HG03460 (cell line): Measurements from ENCODE around the gene GINS2.

Source experiments
- ATAC-seq: cut with Tn5 transposase; IDR thresholded peaks from one replicate; pipeline ENCODE4 v1.9.1; 2021; ENCODE audit not compliant: unreplicated experiment

GINS2 gene

DNA sequence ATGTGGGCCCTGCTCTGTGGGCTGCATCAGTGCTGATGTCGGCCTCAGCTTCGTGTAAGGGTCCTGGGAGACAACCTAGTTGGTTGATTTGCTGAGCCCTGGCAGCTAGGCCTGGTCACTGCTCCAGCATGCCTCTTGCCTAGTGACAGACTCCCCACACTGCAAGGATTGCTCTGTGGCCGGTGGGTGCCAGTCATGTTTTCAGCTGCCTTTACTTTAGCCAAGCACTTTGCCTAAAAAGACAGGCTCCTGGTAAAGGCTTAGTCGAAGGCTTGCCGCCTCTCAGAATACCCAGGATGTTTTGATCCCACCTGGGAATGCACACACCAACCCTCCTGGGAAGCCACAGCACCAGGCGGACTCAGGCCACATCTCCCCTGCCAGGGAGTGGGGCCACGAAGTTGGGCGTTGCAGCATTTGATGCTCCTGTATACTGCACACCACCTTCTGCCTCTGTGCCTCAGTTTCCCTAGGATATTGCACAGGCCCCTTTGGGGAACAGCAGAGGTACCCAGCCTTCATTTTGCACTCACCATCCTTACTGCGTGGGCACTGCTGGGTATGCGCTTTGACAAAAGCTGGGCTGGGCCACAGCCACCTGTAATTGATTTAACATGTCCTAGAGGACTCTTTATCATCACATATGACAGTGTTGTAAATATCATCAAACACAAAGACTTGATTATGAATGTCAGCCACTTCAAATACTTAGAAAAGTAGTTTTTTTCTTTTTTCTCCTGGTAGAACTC, 19.9 kb downstream of the GINS2 start:
- ATAC-seq, result no peak

DNA sequence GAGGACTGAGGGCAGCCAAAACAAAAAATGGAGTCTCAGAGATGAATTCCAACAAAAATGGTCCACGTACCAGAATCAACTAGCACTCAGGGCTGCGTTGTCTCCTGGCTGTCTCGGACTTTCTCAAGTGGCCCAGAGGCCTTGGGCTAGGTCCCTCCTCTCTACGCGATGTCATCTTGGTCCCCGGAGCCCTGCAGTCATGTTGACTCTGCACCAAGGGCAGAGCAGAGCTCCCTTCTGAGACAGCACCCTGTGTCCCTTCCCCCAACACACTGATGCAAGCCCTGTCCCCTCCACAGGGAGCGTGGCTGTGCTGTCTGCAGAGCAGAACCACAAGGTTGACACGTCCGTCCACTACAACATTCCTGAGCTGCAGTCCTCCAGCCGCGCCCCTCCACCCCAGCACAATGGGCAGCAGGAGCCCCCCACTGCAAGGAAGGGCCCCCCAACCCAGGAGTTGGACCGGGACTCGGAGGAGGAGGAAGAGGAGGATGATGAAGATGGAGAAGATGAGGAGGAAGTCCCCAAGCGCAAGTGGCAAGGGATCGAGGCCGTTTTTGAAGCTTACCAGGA, 20.8 kb downstream of the GINS2 start:
- ATAC-seq, result no peak

DNA sequence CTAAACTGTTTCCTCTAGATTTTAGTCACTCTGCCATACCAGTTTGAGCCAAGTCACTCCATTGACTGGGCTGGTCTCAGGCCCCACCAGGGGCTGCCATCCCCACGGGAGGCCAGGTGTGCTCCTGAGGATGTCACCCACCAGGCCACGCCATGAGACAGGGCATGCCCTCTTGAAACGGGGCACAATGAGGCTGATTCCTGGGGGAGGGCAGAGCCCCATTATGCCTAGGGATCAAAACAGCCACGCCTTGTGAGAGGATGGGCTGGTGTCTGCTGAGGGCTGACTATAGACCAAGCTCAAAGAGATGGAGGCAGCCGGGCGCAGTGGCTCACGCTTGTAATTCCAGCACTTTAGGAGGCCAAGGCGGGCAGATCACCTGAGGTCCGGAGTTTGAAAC, 21.5 kb downstream of the GINS2 start:
- no peak for ATAC-seq

DNA sequence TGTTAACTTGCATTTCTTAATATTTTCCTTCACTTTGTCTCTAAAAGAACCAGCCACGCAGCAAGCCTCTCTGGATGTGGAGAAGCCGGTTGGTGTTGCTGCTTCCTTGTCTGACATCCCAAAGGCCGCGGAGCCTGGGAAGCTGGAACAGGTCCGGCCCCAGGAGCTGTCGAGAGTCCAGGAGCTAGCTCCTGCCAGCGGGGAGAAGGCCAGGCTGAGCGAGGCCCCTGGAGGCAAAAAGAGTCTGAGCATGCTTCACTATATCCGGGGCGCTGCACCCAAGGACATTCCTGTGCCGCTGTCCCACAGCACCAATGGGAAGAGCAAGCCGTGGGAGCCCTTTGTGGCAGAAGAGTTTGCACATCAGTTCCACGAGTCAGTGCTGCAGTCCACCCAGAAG, 22.8 kb downstream of the GINS2 start:
- ATAC-seq, result no peak

DNA sequence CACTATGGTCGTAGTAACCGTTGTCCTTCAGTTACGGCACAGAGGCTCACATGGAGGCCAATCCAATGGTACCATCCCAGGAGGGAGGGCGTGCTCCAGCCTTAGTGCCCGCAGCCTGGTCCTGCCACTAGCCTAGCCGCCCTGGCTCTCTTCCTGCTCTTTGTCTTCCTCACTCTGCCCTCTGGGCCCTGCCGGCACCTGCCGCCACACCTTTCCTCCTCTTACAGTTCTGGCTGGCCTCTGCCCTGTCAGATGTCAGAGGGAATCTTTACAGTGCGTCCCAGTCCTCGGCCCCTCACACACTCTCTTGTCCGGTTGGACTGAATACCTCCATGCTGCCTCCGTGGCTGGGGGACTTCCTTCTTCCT, 23.4 kb downstream of the GINS2 start:
- no peak for ATAC-seq

DNA sequence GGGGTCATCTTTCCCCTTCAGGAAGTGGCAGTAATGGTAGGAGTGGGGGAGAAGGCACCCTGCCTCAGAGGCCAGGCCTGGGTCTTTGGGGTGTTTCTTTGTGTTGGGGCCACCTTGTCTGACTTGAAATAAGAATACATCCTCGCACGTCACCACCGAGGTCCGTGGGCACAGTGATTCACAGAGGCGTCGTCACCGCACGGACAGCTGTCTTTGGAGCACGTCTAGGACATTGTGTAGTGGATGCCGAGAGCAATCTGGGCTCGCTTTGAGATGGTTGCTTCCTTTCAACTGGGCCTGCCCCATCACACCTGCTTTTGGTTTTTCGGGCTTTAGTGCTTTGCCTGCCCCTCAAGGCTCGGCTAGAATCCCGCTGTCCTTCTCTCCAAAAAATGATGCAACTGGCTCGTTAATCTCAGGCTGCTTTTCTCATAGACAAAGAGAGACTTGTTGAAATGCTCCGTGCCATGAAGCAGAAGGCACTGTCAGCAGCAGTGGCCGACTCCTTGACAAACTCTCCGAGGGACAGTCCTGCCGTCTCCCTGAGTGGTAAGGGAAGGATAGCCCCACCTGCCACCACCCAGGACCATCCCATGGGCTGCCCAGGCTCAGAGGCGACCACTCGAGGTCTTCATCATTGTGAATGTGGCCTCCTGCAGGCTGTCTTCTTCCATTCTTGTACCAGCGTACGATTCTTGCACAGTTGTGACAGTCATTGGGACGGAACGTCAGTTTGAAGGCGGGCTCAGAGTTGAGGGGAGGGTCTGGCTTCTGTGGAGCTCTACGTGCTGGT, 24.0 kb downstream of the GINS2 start:
- no peak for ATAC-seq

DNA sequence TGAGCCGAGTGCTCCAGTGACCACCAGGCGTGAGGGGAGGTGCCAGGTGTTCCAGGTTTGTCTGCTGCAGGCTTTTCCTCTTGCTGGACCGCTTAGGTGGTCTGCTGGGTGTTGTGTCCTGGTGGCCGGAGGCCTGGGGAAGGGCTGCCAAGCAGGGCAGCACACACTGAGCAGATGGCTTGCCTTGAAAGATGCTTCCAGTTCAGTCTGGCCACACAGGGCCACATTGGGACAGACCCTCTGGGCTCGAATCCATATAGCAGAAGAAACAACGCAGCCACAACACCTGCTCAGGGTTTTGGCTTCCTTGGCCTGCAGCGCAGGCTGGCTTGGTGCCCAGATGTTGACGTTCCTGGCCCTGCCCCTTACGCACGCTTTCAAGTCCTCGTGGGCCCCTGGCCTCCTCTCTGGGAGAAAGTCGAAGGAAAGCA, 24.8 kb downstream of the GINS2 start:
- no peak for ATAC-seq

DNA sequence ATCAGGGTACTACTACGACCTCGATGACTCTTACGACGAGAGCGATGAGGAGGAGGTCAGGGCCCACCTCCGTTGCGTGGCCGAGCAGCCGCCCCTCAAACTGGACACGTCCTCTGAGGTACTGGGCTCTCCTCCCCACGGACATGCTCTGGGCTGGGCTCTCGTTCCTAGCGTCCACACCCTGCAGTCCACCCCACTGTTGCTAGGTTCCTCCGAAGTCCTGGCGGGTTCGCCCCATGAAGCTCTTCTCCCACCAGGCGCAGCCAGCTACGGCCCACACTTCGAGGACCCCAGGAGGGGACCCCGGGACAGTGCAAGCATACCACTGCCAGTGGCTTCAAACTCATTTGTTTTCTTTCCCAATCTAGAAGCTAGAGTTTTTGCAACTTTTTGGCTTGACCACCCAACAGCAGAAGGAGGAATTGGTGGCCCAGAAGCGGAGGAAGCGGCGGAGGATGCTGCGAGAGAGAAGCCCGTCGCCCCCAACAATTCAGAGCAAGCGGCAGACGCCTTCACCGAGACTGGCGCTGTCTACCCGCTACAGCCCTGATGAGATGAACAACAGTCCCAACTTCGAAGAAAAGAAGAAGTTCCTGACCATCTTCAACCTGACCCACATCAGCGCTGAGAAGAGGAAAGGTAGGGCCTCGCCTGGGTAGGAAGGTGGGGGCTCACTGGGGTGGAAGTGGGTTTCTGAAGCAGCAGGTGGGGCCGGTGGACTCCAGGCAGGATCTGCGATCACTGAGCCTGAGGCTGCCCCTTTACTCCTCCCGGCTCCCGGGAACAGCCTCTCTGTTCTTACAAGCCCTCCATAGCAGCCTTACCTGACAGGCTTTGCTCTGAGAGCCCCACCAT, 25.6 kb downstream of the GINS2 start:
- no peak for ATAC-seq

DNA sequence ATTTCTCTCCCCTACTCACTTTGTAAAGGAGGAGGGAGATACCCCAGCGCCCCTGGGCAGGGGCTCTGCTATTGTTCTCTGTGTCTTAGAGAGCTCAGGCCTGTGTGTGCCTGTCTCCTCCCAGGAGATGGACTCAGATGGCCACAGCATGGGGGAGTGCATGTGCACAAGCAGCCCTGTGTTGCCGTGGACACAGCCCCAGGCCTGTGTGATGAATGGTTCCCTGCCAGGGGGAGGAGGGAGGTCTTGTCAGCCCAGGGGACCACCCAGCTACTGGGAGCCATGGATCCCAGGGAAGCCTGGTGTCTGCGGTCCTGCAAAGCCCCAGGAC, 26.3 kb downstream of the GINS2 start:
- ATAC-seq, result no peak

DNA sequence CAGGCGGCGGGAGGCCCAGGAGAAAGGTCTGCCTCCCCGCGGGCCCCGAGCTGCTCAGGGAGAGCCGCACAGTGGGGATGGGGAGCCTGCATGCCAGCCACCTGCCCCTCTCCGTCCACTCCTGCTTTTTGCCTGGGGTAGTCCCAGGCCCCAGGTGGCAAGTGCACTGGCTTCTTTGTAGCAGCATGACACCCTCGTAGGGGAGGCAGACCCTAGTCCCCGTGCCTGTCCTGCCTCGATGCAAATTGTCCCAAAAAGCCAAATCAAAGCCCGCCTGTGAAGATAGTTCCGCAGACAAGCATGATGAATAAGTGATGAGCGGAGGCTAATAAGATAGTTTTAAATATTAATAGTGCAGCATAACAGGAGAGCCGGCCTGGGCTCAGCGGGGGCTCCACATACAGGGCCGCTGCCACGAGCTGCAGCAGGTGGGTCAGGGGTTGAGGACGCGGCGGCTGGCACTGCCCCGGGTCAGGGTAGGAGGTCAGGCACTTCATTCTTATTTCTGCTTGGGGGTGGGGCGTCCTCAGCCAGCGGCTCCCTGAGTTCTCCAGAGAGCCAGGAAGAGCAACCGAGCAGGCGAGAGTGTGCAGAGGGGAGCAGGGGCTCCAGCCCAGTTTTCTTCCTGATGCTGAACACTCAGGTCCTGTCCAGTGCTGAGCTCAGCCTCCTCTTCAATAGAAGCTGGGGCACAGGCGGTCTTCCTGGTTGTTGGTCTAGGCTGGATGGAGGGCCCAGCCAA, 26.8 kb downstream of the GINS2 start:
- no peak for ATAC-seq

DNA sequence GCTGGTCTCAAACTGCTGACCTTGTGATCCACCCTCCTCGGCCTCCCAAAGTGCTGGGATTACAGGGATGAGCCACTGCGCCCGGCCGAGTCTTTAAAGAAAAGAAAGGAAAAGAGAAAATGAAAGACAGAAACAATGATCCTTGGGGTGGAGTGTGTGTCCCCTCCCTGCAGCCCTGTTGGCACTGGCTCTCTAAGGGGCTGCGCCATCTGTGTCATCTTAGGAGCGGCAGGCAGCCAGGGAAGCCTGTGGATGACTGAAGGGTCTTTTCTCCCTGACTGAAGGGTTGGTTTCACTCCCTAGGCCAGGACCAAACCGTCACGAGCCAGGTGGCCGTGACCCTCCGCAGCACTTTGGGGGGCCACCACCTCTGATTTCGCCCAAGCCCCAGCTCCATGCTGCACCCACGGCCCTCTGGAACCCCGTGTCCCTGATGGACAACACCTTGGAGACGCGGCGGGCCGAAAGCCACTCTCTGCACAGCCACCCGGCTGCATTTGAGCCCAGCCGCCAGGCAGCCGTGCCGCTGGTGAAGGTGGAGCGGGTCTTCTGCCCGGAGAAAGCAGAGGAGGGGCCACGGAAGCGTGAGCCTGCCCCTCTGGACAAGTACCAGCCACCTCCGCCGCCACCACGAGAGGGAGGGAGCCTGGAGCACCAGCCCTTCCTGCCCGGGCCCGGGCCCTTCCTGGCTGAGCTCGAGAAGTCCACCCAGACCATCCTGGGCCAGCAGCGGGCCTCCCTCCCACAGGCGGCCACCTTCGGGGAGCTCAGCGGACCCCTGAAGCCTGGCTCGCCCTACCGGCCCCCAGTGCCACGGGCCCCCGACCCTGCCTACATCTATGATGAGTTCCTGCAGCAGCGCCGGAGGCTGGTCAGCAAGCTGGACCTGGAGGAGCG, 27.7 kb downstream of the GINS2 start:
- ATAC-seq, result no peak

DNA sequence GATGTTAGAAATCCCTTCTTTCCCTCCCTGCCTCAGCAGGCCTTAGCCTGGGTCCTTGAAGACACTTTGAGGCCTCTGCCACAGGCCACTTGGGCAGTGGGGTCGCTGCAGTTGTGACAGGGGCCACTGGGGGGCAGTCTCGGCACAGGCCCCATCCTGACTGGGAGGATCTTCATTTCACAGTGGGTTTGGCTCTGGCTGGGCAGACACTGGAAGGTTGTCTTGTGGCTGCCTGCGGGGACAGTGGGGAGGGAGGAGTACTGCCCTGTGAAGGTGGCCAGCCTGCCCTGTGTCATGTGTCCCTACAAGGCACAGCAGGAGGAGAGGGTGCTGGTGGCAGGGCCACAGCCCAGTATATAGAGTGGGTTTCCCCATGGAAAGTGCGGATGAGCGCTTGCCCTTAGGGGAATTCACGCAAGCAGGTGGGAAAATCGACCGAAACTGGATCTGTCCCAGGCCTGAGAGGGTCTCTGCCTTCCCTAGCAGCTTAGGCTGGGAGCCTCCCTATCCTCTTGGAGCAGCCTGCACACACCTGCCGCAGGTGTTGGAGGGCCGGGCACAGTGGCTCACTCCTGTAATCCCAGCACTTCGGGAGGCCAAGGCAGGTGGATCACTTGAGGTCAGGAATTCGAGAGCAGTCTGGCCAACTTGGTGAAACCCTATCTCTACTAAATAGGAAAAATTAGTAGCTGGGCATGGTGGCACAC, 28.8 kb downstream of the GINS2 start:
- ATAC-seq, result peak; percentile 56

DNA sequence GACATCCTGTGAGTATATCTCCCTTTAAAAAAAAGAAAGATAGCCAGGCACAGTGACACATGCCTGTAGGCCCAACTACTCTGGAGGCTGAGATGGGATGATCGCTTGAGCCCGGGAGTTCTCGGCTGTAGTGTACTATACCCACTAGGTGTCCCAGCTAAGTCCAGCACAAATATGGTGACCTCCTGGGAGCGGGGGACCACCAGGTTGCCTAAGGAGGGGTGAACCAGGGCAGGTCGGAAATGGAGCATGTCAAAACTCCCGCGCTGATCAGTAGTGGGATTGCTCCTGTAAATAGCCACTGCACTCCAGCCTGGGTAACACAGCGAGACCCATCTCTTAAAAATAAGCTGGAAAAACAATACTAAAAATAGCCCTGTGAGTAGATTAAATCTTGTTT, 29.4 kb downstream of the GINS2 start:
- no peak for ATAC-seq

DNA sequence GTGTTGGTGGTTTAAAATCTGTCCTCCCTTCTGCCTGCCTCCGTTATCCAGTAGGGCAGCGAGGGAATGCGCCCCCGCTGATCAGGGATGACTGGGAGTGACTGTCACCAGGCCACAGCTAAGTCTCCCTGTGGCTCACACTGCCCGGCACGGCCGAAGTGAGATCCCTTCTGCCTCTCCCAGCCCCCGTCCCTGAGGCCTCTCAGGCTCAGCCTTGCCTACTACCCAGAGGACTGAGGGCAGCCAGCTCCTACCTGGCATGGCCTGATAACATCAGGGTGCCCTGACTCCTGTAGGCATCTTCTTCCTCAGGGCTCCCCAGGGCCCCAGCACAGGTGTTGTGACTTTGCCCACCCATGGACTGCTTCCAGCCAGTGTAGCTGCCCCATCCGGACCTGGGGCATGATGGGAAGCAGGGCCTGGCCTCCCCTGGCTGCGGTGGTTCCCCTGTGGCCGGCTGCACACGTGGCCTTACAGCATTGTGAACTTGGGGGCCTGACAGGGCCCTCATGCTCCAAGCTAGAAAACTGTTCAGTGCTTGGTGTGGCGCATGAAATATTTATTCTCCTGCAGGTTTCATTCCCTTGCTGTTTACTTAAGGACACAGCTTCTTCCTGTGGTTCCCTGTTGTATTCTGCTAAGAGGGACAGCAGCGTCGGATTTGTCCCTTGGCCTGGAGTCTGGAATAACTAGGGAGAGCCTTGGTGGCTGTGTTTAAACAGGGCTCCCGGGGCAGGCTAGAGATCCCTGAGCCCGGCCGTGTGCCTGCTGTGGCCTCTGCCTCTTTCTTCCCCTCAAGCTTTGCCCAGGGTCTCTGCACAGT, 30.0 kb downstream of the GINS2 start:
- no peak for ATAC-seq

DNA sequence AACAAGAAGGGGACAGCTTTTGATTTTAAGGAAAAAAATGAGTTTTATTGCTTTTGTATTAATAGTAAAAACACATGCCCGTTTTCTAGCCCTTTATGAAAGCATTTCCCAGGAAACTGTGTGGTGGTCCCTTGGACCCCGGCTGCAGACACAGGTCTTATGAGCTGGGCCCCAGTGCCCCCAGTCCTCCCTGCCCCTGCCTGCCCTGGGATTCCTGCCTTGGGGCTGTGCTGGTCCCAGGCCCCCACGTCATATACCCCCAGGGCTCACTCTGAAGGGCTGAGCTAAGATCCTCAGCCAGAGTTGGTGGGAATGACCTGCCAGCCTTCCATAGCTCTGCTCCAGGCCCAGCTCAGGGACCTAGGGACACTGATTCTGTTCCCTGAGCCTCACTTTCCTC, 30.8 kb downstream of the GINS2 start:
- no peak for ATAC-seq

DNA sequence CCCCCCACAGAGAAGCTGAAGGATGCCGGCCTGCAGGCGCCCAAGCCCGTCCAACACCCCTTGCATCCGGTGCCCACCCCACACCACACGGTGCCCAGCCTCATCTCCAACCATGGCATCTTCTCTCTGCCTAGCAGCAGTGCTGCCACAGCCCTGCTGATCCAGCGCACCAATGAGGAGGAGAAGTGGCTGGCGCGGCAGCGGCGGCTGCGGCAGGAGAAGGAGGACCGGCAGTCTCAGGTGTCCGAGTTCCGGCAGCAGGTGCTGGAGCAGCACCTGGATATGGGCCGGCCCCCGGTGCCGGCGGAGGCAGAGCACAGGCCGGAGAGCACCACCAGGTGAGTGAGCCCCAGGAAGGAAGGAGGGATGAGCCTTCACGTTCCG, 31.5 kb downstream of the GINS2 start:
- no peak for ATAC-seq

DNA sequence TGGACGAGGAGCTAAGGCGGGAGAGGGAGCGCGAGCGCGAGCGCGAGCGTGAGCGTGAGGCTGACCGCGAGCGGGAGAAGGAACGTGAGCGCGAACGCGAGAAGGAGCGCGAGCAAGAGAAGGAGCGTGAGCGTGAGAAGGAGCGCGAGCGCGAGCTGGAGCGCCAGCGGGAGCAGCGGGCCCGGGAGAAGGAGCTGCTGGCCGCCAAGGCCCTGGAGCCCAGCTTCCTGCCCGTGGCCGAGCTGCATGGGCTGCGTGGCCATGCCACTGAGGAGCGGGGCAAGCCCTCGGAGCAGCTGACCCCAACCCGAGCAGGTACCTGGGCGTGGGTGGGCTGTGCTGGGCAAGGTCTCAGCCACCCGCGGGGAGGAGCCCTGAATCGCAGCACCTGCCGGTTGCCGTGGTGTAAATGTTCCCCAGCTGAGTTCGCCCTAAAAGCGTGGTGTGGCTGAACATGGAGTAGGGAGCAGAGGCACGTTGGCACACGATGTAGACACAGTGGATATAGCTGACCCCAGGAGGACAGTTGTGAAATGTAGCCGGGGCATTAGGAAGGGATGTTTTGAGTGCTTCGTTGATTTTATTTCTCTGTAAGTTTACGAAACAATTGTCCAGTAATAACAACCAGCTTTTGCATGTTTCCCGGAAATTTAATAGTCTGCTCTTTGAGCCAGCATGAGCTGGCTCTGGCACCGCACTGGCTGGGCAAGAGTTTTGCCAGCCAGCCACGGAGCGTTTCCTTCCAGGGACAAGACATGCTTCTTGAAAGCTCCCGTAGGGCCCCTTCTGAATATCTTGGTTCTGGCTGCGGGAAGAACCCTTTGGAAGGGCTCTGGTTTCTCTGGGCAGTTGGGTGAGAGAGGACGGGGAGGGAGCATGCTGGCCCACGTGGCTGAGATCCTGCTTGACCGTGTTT, 32.1 kb downstream of the GINS2 start:
- ATAC-seq, result no peak
